NCI-H345 treated with DMSO at 0.1 percent for 48 hours (cell line): ENCODE data around the gene KCNH3.
"Not testable (repeated sequence)": the region's sequence is repeated elsewhere in the genome, so short reads cannot be mapped to it uniquely, and the experiment has no call there.

Source experiments
- DNase-seq: peaks from one replicate; lab custom pipeline; 2025; ENCODE audit not compliant: unreplicated experiment; lab: John Stamatoyannopoulos, UW

The KCNH3 gene

GRCh38 chr12:49527361-49528130 lies 11.3 kb upstream of the KCNH3 start:
- DNase-seq: no peak

DNA sequence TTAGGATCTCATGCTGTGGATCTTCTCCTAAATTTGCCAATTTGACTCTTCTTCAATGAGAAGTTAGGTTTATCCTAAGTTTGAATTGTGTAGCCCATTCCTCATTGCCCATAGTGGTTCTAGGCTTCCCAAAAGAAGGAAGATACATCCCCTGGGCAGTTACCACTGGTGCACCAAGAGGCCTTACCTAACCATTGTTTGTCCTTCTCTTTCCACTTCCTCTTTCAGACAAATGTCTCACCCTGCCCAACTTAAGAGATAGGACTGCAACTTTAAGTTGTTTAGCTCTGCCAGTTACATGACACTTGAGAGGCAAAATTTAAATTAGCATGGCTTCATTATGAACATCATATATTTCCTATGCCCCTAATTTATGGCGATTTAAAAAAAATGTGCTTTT lies 9.4 kb upstream of the KCNH3 start:
- DNase-seq: no peak

GRCh38 chr12:49531745-49532144 lies 7.1 kb upstream of the KCNH3 start:
- no peak for DNase-seq

DNA sequence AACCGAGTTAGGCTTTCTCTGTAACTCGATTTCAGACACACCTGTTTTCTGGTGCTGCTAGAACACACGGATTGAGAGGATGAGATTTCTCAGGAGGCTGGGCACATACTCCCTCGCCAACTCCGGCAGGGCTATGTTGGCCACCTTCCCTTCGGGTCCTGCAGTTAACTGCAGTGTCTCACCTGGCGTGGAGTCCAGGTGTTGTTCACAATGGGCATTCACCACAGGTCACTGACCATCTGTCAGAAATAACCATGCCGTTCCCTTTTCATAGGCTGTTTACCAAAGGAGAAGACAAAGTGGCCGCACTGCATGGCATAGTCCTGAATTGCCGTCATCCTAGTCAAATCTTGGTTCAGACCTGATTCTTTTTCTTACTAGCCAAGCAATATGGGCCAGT lies 5.5 kb upstream of the KCNH3 start:
- no peak for DNase-seq

- not testable (repeated sequence) for DNase-seq
Observed at GRCh38 chr12:49534122-49534521, 4.7 kb upstream of the KCNH3 start.

DNA sequence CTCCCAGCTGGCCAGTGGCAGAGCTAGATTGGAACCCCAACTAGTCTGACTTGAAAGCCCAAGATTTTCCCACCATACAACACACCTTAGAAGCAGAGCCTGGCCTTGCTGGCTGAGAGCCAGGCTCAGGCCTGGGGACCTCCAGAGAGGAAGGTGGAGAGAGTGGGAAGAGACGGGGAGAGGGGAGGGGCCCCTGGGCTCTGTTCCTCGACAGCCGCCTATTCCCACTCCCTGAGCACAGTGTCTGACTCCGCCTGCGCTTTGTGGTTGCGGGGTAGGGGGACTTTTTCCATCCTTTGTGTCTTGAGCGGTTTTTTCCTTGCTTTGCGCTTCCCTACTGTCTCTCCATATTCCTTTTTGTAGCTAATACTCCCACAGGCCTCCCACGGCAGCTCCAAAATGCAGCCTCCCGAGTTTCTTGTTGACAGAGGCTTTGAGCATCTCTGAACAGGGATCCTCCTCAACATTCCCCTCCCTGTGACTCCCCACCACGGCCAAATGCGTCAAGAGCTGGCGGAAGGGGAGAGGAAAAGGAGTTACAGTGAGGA lies 4.0 kb upstream of the KCNH3 start:
- DNase-seq: no peak

DNA sequence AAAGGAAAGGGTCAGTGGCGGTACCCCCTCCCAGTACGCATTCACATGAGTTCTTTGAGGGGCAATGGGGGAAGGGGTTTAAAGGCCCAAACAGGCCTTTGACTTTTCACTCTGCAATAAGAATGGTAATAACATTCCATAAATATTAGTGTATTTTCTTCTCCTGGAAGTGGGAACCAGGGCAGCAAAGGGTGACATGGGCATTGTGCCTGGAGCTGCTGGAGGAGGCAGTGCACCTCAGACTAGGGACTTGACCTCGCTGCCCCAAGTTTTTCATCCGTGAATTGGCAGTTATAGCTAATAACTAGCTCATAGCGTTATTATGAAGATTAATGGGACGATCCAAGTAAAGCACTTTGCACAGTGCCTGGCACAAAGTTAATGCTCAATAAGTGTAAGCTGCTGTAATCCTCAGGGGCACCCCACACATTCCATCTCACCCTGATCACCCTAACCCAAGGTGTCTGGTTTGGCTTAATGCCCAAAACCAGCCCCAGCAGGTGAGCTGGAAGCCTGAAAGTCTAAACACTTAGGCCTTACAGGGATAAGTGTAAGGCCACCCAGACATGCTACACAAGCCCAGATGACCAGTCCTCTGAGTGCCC lies 2.8 kb upstream of the KCNH3 start:
- DNase-seq: no peak

DNA sequence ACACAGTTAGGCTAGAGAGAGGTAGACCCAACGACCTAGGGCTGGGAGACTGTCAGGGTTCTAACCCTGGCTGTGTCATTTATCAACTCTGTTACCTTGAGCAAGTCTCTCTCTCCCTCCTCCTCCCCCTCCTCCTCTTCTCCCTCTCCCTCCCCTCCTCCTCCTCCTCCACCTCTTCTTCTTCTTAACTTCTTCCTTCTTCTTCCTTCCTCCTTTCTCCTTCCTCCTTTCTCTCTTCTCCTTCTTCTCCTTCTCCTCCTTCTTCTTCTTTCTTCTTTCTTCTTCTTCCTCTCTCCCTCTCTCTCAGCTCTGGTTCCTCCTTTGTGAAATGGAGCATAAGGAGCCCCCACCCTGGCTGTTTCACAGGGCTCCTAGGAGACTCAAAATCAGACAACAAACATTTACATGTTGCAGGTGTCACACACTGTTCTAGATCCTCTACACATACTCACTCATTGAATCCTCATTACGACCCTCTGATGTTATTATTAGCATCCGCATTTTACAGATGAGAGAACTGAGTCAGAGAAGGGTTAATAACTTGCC lies 2.2 kb upstream of the KCNH3 start:
- DNase-seq: no peak

- DNase-seq: no peak
Observed at GRCh38 chr12:49537231-49537751, 1.5 kb upstream of the KCNH3 start.

GRCh38 chr12:49537752-49538509 lies 899 bp upstream of the KCNH3 start:
- no peak for DNase-seq

- DNase-seq: no peak
Observed at GRCh38 chr12:49539406-49540228, 787 bp downstream of the KCNH3 start.

GRCh38 chr12:49540229-49541139 lies 1.7 kb downstream of the KCNH3 start:
- no peak for DNase-seq

DNA sequence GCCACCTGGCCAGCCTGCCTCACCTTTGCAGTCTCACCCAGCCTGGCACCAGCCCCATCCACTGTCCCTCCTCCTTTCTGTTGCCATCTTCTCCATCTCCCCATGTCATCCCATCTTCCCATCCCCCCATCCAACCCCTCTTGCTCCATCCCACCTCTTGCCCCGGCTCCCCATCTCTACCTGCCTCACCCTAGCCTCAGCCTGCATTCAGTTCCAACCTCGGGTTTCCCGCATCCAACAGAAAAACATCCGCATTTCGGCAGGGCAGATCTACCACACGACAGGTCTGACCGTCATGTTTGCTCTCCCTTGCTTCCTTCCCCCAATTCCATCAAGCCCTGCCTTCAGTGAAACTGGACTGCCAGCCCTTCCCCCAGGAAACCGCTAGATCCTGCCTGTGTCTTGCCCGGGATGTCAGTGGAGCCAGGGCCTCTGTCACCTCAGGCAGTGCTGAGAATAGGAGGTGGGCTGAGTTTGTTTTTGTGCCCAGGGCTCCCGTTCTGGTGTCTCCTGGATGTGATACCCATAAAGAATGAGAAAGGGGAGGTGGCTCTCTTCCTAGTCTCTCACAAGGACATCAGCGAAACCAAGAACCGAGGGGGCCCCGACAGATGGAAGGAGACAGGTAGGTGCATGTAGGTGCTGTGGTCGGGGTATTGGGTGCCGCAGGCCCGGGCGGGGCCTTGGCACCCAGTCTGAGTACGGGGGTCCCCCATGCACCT lies 2.5 kb downstream of the KCNH3 start:
- no peak for DNase-seq

- DNase-seq: no peak
Observed at GRCh38 chr12:49541911-49542505, 3.2 kb downstream of the KCNH3 start.

GRCh38 chr12:49542592-49543160 lies 3.8 kb downstream of the KCNH3 start:
- no peak for DNase-seq

- no peak for DNase-seq
Observed at GRCh38 chr12:49543221-49543913, 4.5 kb downstream of the KCNH3 start.
